ENCODE results near the gene PAM.

DNA sequence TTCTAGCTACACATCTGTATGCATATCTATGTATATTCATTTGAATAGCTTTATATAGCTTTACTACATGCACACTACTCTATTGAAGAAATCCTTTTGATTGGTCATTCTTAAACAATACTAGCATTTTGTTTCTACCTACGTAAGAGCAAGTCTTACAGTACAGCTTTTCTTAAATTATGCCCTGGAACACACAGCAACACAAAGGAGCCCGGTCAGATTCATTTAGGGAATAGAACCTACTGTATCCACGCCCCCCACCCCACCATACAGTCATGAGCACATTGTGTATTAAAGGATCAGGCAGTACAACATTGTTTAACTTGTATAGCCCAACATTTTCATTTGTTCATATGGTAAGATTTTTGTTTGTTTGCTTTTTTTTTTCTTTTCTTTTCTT lies 202.0 kb downstream of the PAM start:
- TF ChIP-seq, protein P1, sequence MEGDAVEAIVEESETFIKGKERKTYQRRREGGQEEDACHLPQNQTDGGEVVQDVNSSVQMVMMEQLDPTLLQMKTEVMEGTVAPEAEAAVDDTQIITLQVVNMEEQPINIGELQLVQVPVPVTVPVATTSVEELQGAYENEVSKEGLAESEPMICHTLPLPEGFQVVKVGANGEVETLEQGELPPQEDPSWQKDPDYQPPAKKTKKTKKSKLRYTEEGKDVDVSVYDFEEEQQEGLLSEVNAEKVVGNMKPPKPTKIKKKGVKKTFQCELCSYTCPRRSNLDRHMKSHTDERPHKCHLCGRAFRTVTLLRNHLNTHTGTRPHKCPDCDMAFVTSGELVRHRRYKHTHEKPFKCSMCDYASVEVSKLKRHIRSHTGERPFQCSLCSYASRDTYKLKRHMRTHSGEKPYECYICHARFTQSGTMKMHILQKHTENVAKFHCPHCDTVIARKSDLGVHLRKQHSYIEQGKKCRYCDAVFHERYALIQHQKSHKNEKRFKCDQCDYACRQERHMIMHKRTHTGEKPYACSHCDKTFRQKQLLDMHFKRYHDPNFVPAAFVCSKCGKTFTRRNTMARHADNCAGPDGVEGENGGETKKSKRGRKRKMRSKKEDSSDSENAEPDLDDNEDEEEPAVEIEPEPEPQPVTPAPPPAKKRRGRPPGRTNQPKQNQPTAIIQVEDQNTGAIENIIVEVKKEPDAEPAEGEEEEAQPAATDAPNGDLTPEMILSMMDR (IDR thresholded peaks at IDR 0.05; ENCODE audit: extremely low read depth in 1 of 2, insufficient read depth in 1 of 2, low read depth in 1 of 2, low read length in 2 of 2) = no peak
- TF ChIP-seq JUN (IDR thresholded peaks at IDR 0.05; ENCODE audit: borderline replicate concordance, insufficient read depth, insufficient read length, low read depth) (no peak), MYC (IDR thresholded peaks at IDR 0.05; ENCODE audit: low read depth, low read length) (no peak), POLR2A (IDR thresholded peaks at IDR 0.05; ENCODE audit: low read depth, low read length) (no peak), POLR2AphosphoS5 (IDR thresholded peaks at IDR 0.05; ENCODE audit: insufficient read depth, low read depth, low read length) (no peak)
